Endothelial cell of umbilical vein (primary cell): Measurements from ENCODE around the gene RTEL1.

Source experiments
- CTCF ChIP-seq, 2 donors: IDR thresholded peaks; 1 replicate in 1 of 2; 2 replicates in 1 of 2; pipeline ENCODE4 v1.5.1; 2011; ENCODE audit warnings: low read length in 2 of 2, mild to moderate bottlenecking in 2 of 2, moderate library complexity in 2 of 2, control low read depth in 1 of 2, inconsistent platforms in 1 of 2, low read depth in 1 of 2; ENCODE audit not compliant: insufficient read depth in 1 of 2; ENCODE audit errors: extremely low read depth in 1 of 2
- EZH2 ChIP-seq: IDR thresholded peaks from 2 replicates; pipeline ENCODE4 v1.6.1; 2012; ENCODE audit warnings: borderline replicate concordance, low read depth, mild to moderate bottlenecking, moderate library complexity, low read length, inconsistent platforms; ENCODE audit not compliant: severe bottlenecking
- FOS ChIP-seq: IDR thresholded peaks from 2 replicates; pipeline ENCODE4 v1.6.1; 2011; ENCODE audit warnings: mild to moderate bottlenecking, low read length, moderate library complexity, borderline replicate concordance; ENCODE audit not compliant: insufficient read depth
- JUN ChIP-seq: IDR thresholded peaks from 2 replicates; pipeline ENCODE4 v1.6.1; 2011; ENCODE audit warnings: borderline replicate concordance, low read depth; ENCODE audit not compliant: insufficient read length, insufficient read depth
- MAX ChIP-seq: IDR thresholded peaks from 2 replicates; pipeline ENCODE4 v1.6.1; 2011; ENCODE audit not compliant: insufficient read depth, insufficient read length
- MYC ChIP-seq: IDR thresholded peaks from one replicate; pipeline ENCODE4 v1.6.1; 2011; ENCODE audit warnings: mild to moderate bottlenecking, low read depth, low read length
- POLR2A ChIP-seq: IDR thresholded peaks from 2 replicates; pipeline ENCODE4 v1.6.1; 2012; ENCODE audit warnings: low read depth, mild to moderate bottlenecking, control low read depth, low read length
- POLR2AphosphoS5 ChIP-seq: IDR thresholded peaks from 2 replicates; pipeline ENCODE4 v1.6.1; 2012; ENCODE audit warnings: low read depth, mild to moderate bottlenecking, control low read depth, low read length, moderate library complexity; ENCODE audit not compliant: insufficient read depth

GRCh38 chr20:63703976-63704748 is 46.0 kb downstream of the RTEL1 start:
- TF ChIP-seq CTCF (IDR thresholded peaks at IDR 0.05; ENCODE audit: extremely low read depth in 1 of 2, insufficient read depth in 1 of 2, low read depth in 1 of 2, low read length in 2 of 2) (no peak), EZH2 (no peak), FOS (no peak), POLR2A (no peak), JUN (no peak), POLR2AphosphoS5 (no peak), MAX (no peak), MYC (no peak)
